SU-DHL-6 (cell line): Measurements from ENCODE around the gene ALOX5.

Experiments used
- EZH2phosphoT487 ChIP-seq: fragments of 200-600 bp; sonication (generic), shearing (Covaris generic); conservative IDR thresholded peaks from 2 replicates; pipeline ENCODE4 v1.6.1; 2018; ENCODE audit warnings: mild to moderate bottlenecking, antibody characterized with exemption, low read length, moderate library complexity, mixed read lengths
- TF ChIP-seq, protein P1 (sequence below): fragments of 200-600 bp; sonication (generic); IDR thresholded peaks from one replicate; pipeline ENCODE4 v1.5.1; 2017; ENCODE audit warnings: antibody characterized with exemption, mild to moderate bottlenecking, low read length, moderate library complexity; ENCODE audit not compliant: insufficient read depth, poor library complexity, severe bottlenecking

DNA sequence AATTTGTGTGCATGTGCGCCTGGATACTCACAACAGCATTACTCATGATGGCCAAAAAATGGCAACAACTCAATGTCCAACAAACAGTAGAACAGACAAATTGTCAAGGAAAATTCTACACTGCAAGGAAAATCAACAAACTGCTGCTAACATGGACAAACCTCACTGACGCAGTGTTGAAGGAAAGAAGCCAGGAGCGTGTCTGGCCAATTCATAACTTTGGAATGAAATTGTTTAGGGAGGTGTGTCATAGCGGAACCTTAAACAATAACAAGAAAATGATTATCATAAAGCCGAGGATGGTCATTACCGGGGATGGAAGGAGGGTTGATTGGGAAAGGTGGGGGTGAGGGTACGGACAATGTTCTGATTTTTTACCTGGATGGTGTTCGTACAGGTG is 29.1 kb downstream of the ALOX5 start:
- TF ChIP-seq, protein P1, sequence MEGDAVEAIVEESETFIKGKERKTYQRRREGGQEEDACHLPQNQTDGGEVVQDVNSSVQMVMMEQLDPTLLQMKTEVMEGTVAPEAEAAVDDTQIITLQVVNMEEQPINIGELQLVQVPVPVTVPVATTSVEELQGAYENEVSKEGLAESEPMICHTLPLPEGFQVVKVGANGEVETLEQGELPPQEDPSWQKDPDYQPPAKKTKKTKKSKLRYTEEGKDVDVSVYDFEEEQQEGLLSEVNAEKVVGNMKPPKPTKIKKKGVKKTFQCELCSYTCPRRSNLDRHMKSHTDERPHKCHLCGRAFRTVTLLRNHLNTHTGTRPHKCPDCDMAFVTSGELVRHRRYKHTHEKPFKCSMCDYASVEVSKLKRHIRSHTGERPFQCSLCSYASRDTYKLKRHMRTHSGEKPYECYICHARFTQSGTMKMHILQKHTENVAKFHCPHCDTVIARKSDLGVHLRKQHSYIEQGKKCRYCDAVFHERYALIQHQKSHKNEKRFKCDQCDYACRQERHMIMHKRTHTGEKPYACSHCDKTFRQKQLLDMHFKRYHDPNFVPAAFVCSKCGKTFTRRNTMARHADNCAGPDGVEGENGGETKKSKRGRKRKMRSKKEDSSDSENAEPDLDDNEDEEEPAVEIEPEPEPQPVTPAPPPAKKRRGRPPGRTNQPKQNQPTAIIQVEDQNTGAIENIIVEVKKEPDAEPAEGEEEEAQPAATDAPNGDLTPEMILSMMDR = no peak
- TF ChIP-seq EZH2phosphoT487 = no peak
